Stimulated activated effector memory CD8-positive, alpha-beta T cell treated with anti-CD3 and anti-CD28 coated beads, Interleukin-12 subunit alpha, Interleukin-12 subunit beta, amount 100 ng/mL, for 72 hours (primary cell): Measurements from ENCODE around the gene MAP2.
A peak's percentile ranks its signal among the peaks of the same experiment; 100 is the strongest.

Experiments used
- ATAC-seq: fragments of 150-1000 bp; cut with Tn5 transposase; 2 replicates; pipeline ENCODE4 v1.10.0; 2021
- DNase-seq, 2 donors: peaks; one replicate each; pipeline ENCODE4 v3.0.0; 2021 to 2022; ENCODE audit warnings: low spot score in 2 of 2
- H3K27ac Mint-ChIP-seq: one replicate; pipeline ENCODE4 v1.8.0; 2022; ENCODE audit warnings: mild to moderate bottlenecking, mixed read lengths
- H3K36me3 Mint-ChIP-seq: one replicate; pipeline ENCODE4 v1.8.0; 2022; ENCODE audit warnings: mild to moderate bottlenecking, mixed read lengths
- H3K4me1 Mint-ChIP-seq: one replicate; pipeline ENCODE4 v1.8.0; 2022; ENCODE audit warnings: mixed read lengths
- H3K4me3 Mint-ChIP-seq: one replicate; pipeline ENCODE4 v1.8.0; 2022; ENCODE audit warnings: mild to moderate bottlenecking, mixed read lengths
- H3K9me3 Mint-ChIP-seq: one replicate; pipeline ENCODE4 v1.8.0; 2022; ENCODE audit warnings: mixed read lengths

Gene MAP2

DNA sequence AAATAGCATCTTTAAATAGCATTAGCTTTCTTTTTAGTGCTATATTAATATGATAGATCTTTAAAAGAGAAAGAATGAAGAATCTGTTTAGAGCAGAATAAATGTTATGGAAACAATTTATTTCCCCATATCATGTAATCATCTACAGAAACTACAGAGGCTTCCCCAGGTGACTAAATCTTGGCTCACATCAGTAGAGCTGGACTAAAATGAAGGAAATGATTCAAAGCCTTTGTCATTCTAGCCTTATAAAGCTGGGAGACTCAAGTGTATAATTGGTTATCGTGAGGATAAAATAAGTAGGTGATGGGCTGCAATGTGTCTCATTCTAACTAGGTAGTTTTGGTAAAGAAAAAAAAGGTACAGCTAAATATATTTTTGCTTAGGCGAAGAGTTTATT lies 264.5 kb downstream of the MAP2 start:
- no peaks in the 10 kb centered on the region for H3K9me3 Mint-ChIP-seq
- H3K4me3 Mint-ChIP-seq: no peak overlapping the region
- H3K36me3 Mint-ChIP-seq: no peaks in the 10 kb centered on the region
- no peak for ATAC-seq
- H3K27ac Mint-ChIP-seq: no peak overlapping the region
- no peaks in the 10 kb centered on the region for H3K4me1 Mint-ChIP-seq
- no peak for DNase-seq

- no peak overlapping the region for H3K4me3 Mint-ChIP-seq
- no peaks in the 10 kb centered on the region for H3K4me1 Mint-ChIP-seq
- H3K27ac Mint-ChIP-seq: no peak overlapping the region
- no peaks in the 10 kb centered on the region for H3K36me3 Mint-ChIP-seq
- H3K9me3 Mint-ChIP-seq: no peaks in the 10 kb centered on the region
- no peak for DNase-seq
- no peak for ATAC-seq
Measured at GRCh38 chr2:209690029-209690754, 266.3 kb downstream of the MAP2 start.

DNA sequence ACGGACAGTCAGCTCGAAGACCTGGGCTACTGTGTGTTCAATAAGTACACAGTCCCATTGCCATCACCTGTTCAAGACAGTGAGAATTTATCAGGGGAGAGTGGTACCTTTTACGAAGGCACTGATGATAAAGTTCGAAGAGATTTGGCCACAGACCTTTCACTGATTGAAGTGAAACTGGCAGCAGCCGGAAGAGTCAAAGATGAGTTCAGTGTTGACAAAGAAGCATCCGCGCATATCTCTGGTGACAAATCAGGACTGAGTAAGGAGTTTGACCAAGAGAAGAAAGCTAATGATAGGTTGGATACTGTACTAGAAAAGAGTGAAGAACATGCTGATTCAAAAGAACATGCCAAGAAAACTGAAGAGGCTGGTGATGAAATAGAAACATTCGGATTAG lies 270.9 kb downstream of the MAP2 start:
- no peaks in the 10 kb centered on the region for H3K9me3 Mint-ChIP-seq
- H3K4me3 Mint-ChIP-seq: no peak overlapping the region
- no peaks in the 10 kb centered on the region for H3K36me3 Mint-ChIP-seq
- DNase-seq: no peak
- no peak for ATAC-seq
- H3K27ac Mint-ChIP-seq: no peak overlapping the region
- H3K4me1 Mint-ChIP-seq: no peaks in the 10 kb centered on the region

GRCh38 chr2:209696836-209697711 lies 273.2 kb downstream of the MAP2 start:
- Mint-ChIP-seq H3K27ac (no peak overlapping the region), H3K36me3 (no peaks in the 10 kb centered on the region), H3K4me3 (no peak overlapping the region), H3K9me3 (no peaks in the 10 kb centered on the region), H3K4me1 (no peaks in the 10 kb centered on the region)
- DNase-seq (no peak), ATAC-seq (peak; percentile 83)

DNA sequence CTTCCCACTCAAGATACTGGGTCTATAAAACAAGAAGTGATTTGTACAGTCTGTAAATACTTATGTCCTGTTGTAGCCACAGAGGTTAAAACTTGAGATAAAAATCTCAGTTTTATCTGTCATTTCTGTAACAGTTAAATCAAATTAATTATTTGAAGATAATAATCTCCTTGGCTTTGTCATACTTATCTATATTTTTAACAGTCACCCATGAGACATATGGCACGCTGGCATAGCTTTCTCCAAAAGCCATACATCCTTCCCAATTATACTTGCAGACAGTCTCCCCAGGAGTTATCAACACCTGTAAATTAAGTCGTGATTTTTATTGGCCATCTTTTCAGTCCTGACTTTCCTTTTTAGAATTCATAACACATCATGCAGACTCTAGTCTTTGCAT lies 278.9 kb downstream of the MAP2 start:
- no peaks in the 10 kb centered on the region for H3K36me3 Mint-ChIP-seq
- no peaks in the 10 kb centered on the region for H3K4me1 Mint-ChIP-seq
- no peaks in the 10 kb centered on the region for H3K9me3 Mint-ChIP-seq
- ATAC-seq (no peak), DNase-seq (no peak)
- H3K4me3 Mint-ChIP-seq: no peak overlapping the region
- no peak overlapping the region for H3K27ac Mint-ChIP-seq

GRCh38 chr2:209713219-209713618 lies 289.4 kb downstream of the MAP2 start:
- no peaks in the 10 kb centered on the region for H3K4me1 Mint-ChIP-seq
- ATAC-seq (no peak), DNase-seq (no peak)
- no peaks in the 10 kb centered on the region for H3K36me3 Mint-ChIP-seq
- H3K27ac Mint-ChIP-seq: no peak overlapping the region
- H3K4me3 Mint-ChIP-seq: no peak overlapping the region
- H3K9me3 Mint-ChIP-seq: no peaks in the 10 kb centered on the region

- no peaks in the 10 kb centered on the region for H3K9me3 Mint-ChIP-seq
- no peak overlapping the region for H3K4me3 Mint-ChIP-seq
- H3K36me3 Mint-ChIP-seq: no peaks in the 10 kb centered on the region
- no peaks in the 10 kb centered on the region for H3K4me1 Mint-ChIP-seq
- no peak overlapping the region for H3K27ac Mint-ChIP-seq
- DNase-seq: no peak
- ATAC-seq: no peak
Measured at GRCh38 chr2:209719034-209719433, 295.2 kb downstream of the MAP2 start.

- Mint-ChIP-seq H3K9me3 (no peaks in the 10 kb centered on the region), H3K4me3 (no peak overlapping the region), H3K27ac (no peak overlapping the region), H3K4me1 (no peaks in the 10 kb centered on the region), H3K36me3 (no peaks in the 10 kb centered on the region)
- no peak for DNase-seq
- no peak for ATAC-seq
Measured at GRCh38 chr2:209721497-209721896, 297.6 kb downstream of the MAP2 start.

- H3K27ac Mint-ChIP-seq: no peak overlapping the region
- no peaks in the 10 kb centered on the region for H3K9me3 Mint-ChIP-seq
- no peak for DNase-seq
- H3K36me3 Mint-ChIP-seq: no peaks in the 10 kb centered on the region
- H3K4me3 Mint-ChIP-seq: no peak overlapping the region
- no peak for ATAC-seq
- no peaks in the 10 kb centered on the region for H3K4me1 Mint-ChIP-seq
Measured at GRCh38 chr2:209726311-209726710, 302.5 kb downstream of the MAP2 start.

DNA sequence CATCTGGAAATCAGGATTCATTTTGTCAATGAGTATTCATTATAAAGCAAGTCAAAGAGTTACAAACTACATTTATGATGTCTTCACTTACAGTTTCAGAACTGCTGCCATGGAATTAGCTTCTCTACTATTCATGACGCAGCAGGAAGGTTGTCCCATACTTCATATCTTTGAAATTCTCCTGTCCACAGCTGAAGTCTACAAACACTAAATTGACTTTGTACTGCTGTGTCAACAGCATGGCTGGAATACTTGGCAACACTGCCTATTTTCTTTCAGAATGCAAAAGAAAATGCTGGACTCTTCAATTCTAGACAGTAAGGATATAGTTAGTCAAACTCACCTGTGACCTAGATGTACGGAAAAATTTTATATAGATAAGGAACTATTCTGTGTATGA lies 303.2 kb downstream of the MAP2 start:
- no peak overlapping the region for H3K27ac Mint-ChIP-seq
- no peaks in the 10 kb centered on the region for H3K4me1 Mint-ChIP-seq
- no peak overlapping the region for H3K4me3 Mint-ChIP-seq
- ATAC-seq: no peak
- DNase-seq: no peak
- H3K9me3 Mint-ChIP-seq: no peaks in the 10 kb centered on the region
- H3K36me3 Mint-ChIP-seq: no peaks in the 10 kb centered on the region

DNA sequence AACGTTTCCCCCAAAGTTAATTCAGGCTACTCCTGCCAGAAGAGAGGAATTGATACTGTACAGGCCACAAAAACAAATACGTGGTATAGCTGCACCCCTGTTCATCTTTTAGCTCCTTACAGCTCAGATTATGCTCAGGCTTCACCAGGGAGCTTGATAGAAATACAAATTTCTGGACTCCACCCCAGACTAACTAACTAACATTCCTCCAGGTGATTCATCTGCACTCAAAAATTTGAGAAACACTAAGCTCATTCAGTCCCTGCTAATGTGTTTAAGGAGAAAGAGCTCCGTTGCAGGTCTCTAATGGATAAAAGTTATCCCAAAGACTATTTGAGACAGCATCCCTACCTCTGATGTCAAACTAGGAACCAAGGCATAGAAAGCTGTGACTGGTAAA lies 311.0 kb downstream of the MAP2 start:
- ATAC-seq: no peak
- no peak overlapping the region for H3K27ac Mint-ChIP-seq

DNA sequence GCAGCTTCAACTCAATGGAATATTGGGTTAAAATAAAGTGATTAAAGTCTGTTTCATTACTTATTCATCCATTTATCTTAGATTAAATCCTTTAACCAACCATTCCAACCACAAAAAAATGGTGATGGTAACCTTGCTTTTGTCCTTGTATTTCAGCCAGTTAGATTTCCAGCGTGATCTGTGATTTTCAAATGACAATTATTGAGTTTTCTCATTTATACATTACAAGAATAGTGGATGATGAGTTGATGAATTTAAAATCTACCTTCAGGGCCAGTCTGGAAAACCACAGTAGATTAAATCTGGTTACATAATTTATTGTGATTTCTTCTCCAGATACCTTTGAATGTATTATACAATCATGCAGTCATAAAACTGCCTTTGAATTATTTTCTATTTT lies 318.1 kb downstream of the MAP2 start:
- ATAC-seq: no peak
- Mint-ChIP-seq H3K36me3 (no peaks in the 10 kb centered on the region), H3K4me1 (no peaks in the 10 kb centered on the region), H3K27ac (no peak overlapping the region), H3K9me3 (peaks cover 3% of the 10 kb centered on the region), H3K4me3 (no peak overlapping the region)
- DNase-seq: no peak

More for the DNA sequence above, 311.0 kb downstream of the MAP2 start:
- no peaks in the 10 kb centered on the region for H3K36me3 Mint-ChIP-seq
- H3K4me1 Mint-ChIP-seq: no peaks in the 10 kb centered on the region
- no peak for DNase-seq
- no peak overlapping the region for H3K4me3 Mint-ChIP-seq
- no peaks in the 10 kb centered on the region for H3K9me3 Mint-ChIP-seq

- peaks cover 4% of the 10 kb centered on the region for H3K9me3 Mint-ChIP-seq
- no peak overlapping the region for H3K27ac Mint-ChIP-seq
- ATAC-seq (no peak), DNase-seq (no peak)
- no peak overlapping the region for H3K4me3 Mint-ChIP-seq
- no peaks in the 10 kb centered on the region for H3K36me3 Mint-ChIP-seq
- no peaks in the 10 kb centered on the region for H3K4me1 Mint-ChIP-seq
Measured at GRCh38 chr2:209753020-209753419, 329.2 kb downstream of the MAP2 start.

GRCh38 chr2:209757163-209757562 lies 333.3 kb downstream of the MAP2 start:
- H3K36me3 Mint-ChIP-seq: no peaks in the 10 kb centered on the region
- DNase-seq (no peak), ATAC-seq (no peak)
- H3K4me1 Mint-ChIP-seq: no peaks in the 10 kb centered on the region
- H3K27ac Mint-ChIP-seq: no peak overlapping the region
- no peak overlapping the region for H3K4me3 Mint-ChIP-seq
- peaks cover 4% of the 10 kb centered on the region for H3K9me3 Mint-ChIP-seq

- H3K4me3 Mint-ChIP-seq: no peak overlapping the region
- no peaks in the 10 kb centered on the region for H3K4me1 Mint-ChIP-seq
- no peak for DNase-seq
Measured at GRCh38 chr2:209761566-209761965, 337.7 kb downstream of the MAP2 start.

GRCh38 chr2:209762563-209762962 lies 338.7 kb downstream of the MAP2 start:
- ATAC-seq (no peak), DNase-seq (no peak)
- no peak overlapping the region for H3K27ac Mint-ChIP-seq
- no peaks in the 10 kb centered on the region for H3K9me3 Mint-ChIP-seq
- no peaks in the 10 kb centered on the region for H3K36me3 Mint-ChIP-seq
- H3K4me1 Mint-ChIP-seq: no peaks in the 10 kb centered on the region
- no peak overlapping the region for H3K4me3 Mint-ChIP-seq

More at GRCh38 chr2:209761566-209761965, 337.7 kb downstream of the MAP2 start:
- no peak for ATAC-seq
- Mint-ChIP-seq H3K9me3 (no peaks in the 10 kb centered on the region), H3K36me3 (no peaks in the 10 kb centered on the region), H3K27ac (no peak overlapping the region)
